ENCODE data around the gene GNAI3. TPM values are rescaled to one million over a fixed set of nuclear protein-coding genes. Genes with fewer than 3 reads are reported as not detected.

Gene GNAI3
- total RNA-seq, 1 donor from 2014 or later, result 7.0 TPM

- ATAC-seq (peak; percentile 100), DNase-seq (ENCODE audit: low spot score) (peak; percentile 96)
- intact Hi-C loops (cut with DNase I), result loop anchor here (2.0 kb wide), 1 partner anchor 57 kb away; no protein-coding TSS in a partner anchor
Observed at GRCh38 chr1:109667452-109668122, 119.2 kb downstream of the GNAI3 start, which contains the start of gene GSTM2. Gene GSTM2, plus strand, starts transcription at chr1:109668057. Its CDS starts 59 bp downstream, at chr1:109668116.

Other genes with a start within 250 kb of the GNAI3 start
- 0.45 TPM for gene MYBPHL, start 241.6 kb upstream of the GNAI3 start, total RNA-seq
- gene SORT1, start 150.7 kb upstream of the GNAI3 start, total RNA-seq, result 111 TPM
- 44.8 TPM for gene PSMA5, start 122.2 kb upstream of the GNAI3 start, total RNA-seq
- 4.2 TPM for gene SYPL2, start 82.1 kb upstream of the GNAI3 start, total RNA-seq
- gene ATXN7L2, start 64.7 kb upstream of the GNAI3 start, total RNA-seq, result 5.0 TPM
- gene CYB561D1, start 54.5 kb upstream of the GNAI3 start, total RNA-seq, result 7.6 TPM
- gene AMIGO1, start 38.9 kb upstream of the GNAI3 start, total RNA-seq, result 15.6 TPM
- not detected for gene GPR61, start 8.7 kb upstream of the GNAI3 start, total RNA-seq
- not detected for gene GNAT2, start 71.0 kb downstream of the GNAI3 start, total RNA-seq
- 49.5 TPM for gene AMPD2, start 71.2 kb downstream of the GNAI3 start, total RNA-seq
- 36.7 TPM for gene GSTM4, start 107.5 kb downstream of the GNAI3 start, total RNA-seq
- 194 TPM for gene GSTM2, start 119.4 kb downstream of the GNAI3 start, total RNA-seq
- gene GSTM1, start 139.2 kb downstream of the GNAI3 start, total RNA-seq, result 91.5 TPM
- 41.6 TPM for gene GSTM5, start 163.6 kb downstream of the GNAI3 start, total RNA-seq
- gene GSTM3, start 192.4 kb downstream of the GNAI3 start, total RNA-seq, result 104 TPM
- not detected for gene EPS8L3, start 215.3 kb downstream of the GNAI3 start, total RNA-seq

Data from sciatic nerve (tissue), 2 donors.